Activated gamma-delta T cell treated with anti-CD3 and anti-CD28 coated beads, Interleukin-2, amount 50 U/mL, for 16 hours (primary cell): Measurements from ENCODE around the gene ARHGEF38.
"Not testable (repeated sequence)": the region's sequence is repeated elsewhere in the genome, so short reads cannot be mapped to it uniquely, and the experiment has no call there.

ENCODE experiments used
- DNase-seq: peaks from one replicate; pipeline ENCODE4 v3.0.0-alpha.2; 2020; ENCODE audit warnings: low read depth

The ARHGEF38 gene

GRCh38 chr4:105609819-105610218 is 57.4 kb downstream of the ARHGEF38 start:
- DNase-seq, result not testable (repeated sequence)

GRCh38 chr4:105613306-105613705 is 60.9 kb downstream of the ARHGEF38 start:
- no peak for DNase-seq

GRCh38 chr4:105619188-105619931 is 66.9 kb downstream of the ARHGEF38 start:
- DNase-seq, result no peak

- no peak for DNase-seq
Measured at GRCh38 chr4:105620640-105621323, 68.4 kb downstream of the ARHGEF38 start.

- DNase-seq, result no peak
Measured at GRCh38 chr4:105622269-105622668, 69.8 kb downstream of the ARHGEF38 start.

GRCh38 chr4:105623099-105623498 is 70.7 kb downstream of the ARHGEF38 start:
- DNase-seq, result no peak

- DNase-seq, result no peak
Measured at GRCh38 chr4:105624530-105624929, 72.1 kb downstream of the ARHGEF38 start.

GRCh38 chr4:105625214-105625613 is 72.8 kb downstream of the ARHGEF38 start:
- no peak for DNase-seq

- DNase-seq, result no peak
Measured at GRCh38 chr4:105626846-105627245, 74.4 kb downstream of the ARHGEF38 start.

- no peak for DNase-seq
Measured at GRCh38 chr4:105627620-105628019, 75.2 kb downstream of the ARHGEF38 start.

GRCh38 chr4:105630670-105631655 is 78.5 kb downstream of the ARHGEF38 start:
- DNase-seq, result no peak

- DNase-seq, result no peak
Measured at GRCh38 chr4:105631818-105632400, 79.5 kb downstream of the ARHGEF38 start.

GRCh38 chr4:105632599-105632998 is 80.2 kb downstream of the ARHGEF38 start:
- no peak for DNase-seq

- DNase-seq, result no peak
Measured at GRCh38 chr4:105633241-105633640, 80.8 kb downstream of the ARHGEF38 start.

- DNase-seq, result no peak
Measured at GRCh38 chr4:105634402-105635080, 82.1 kb downstream of the ARHGEF38 start.

- no peak for DNase-seq
Measured at GRCh38 chr4:105637408-105638176, 85.2 kb downstream of the ARHGEF38 start.

- DNase-seq, result no peak
Measured at GRCh38 chr4:105641845-105642244, 89.4 kb downstream of the ARHGEF38 start.

- DNase-seq, result no peak
Measured at GRCh38 chr4:105644257-105644656, 91.8 kb downstream of the ARHGEF38 start.

GRCh38 chr4:105645440-105645839 is 93.0 kb downstream of the ARHGEF38 start:
- DNase-seq, result no peak

- DNase-seq, result no peak
Measured at GRCh38 chr4:105650190-105650589, 97.8 kb downstream of the ARHGEF38 start.

GRCh38 chr4:105651884-105652283 is 99.5 kb downstream of the ARHGEF38 start:
- DNase-seq, result no peak
